H1 (cell line): ENCODE results near the gene QRICH2. TPM values are rescaled to one million over a fixed set of nuclear protein-coding genes. Genes with fewer than 3 reads are reported as not detected.

Source experiments
- CTCF ChIA-PET: fragments of 300-600 bp; sonication (Branson Sonifier 250); formaldehyde crosslinking; loops from one replicate; lab custom pipeline; 2021; ENCODE audit not compliant: partially characterized antibody; lab: Charles Lee
- POLR2A ChIA-PET: fragments of 300-600 bp; sonication (Branson Sonifier 250); formaldehyde crosslinking; loops from one replicate; lab custom pipeline; 2021; ENCODE audit warnings: inconsistent platforms; ENCODE audit not compliant: partially characterized antibody; lab: Charles Lee
- DNase-seq, 2 experiments: peaks; one replicate each; pipeline versions ENCODE4 v3.0.0 to v3.0.0-alpha.2; 2010 to 2022; ENCODE audit warnings: low spot score in 2 of 2, low read depth in 1 of 2, mixed read lengths in 1 of 2
- FAIRE-seq: peaks from 2 replicates; lab custom pipeline; 2011; peaks lifted over from hg19 to GRCh38; lab: Jason Lieb, UNC
- H2AFZ ChIP-seq: 2 replicates; pipeline ENCODE4 v1.8.1; 2012; ENCODE audit warnings: low read length, inconsistent platforms
- H2AK5ac ChIP-seq: 2 replicates; pipeline ENCODE4 v1.6.1; 2013; ENCODE audit warnings: low read depth, low read length
- H2BK120ac ChIP-seq: replicated peaks from 2 replicates; pipeline ENCODE3; 2013; ENCODE audit warnings: low read depth, low read length, inconsistent platforms
- H2BK12ac ChIP-seq: 2 replicates; pipeline ENCODE4 v1.6.1; 2013; ENCODE audit warnings: low read depth, low read length
- H2BK15ac ChIP-seq: 2 replicates; pipeline ENCODE4 v1.6.1; 2013; ENCODE audit warnings: low read length
- H2BK20ac ChIP-seq: 2 replicates; pipeline ENCODE4 v1.6.1; 2013; ENCODE audit warnings: low read length
- H2BK5ac ChIP-seq: 2 replicates; pipeline ENCODE4 v1.6.1; 2013; ENCODE audit warnings: low read depth, low read length
- H3K14ac ChIP-seq: 2 replicates; pipeline ENCODE4 v1.6.1; 2013; ENCODE audit warnings: inconsistent platforms; ENCODE audit not compliant: insufficient read length
- H3K18ac ChIP-seq: 2 replicates; pipeline ENCODE4 v1.6.1; 2013; ENCODE audit warnings: low read length; ENCODE audit errors: extremely low read depth
- H3K23ac ChIP-seq: 2 replicates; pipeline ENCODE4 v1.6.1; 2013; ENCODE audit warnings: inconsistent platforms; ENCODE audit not compliant: insufficient read length
- H3K23me2 ChIP-seq: 2 replicates; pipeline ENCODE4 v1.6.1; 2013; ENCODE audit warnings: low read depth, low read length
- H3K27ac ChIP-seq: 2 replicates; pipeline ENCODE4 v1.6.1; 2011; ENCODE audit warnings: low read depth, low read length, inconsistent platforms
- H3K27me3 ChIP-seq, 4 experiments: replicated peaks in 1 of 4; 1 replicate in 1 of 4; 2 replicates in 3 of 4; pipeline versions ENCODE4 v1.6.1 to v1.8.1; 2011 to 2013; ENCODE audit warnings: low read length in 3 of 4, mild to moderate bottlenecking in 3 of 4, inconsistent platforms in 2 of 4, mixed read lengths in 2 of 4, moderate library complexity in 1 of 4; ENCODE audit not compliant: control insufficient read depth in 3 of 4, insufficient read depth in 3 of 4; ENCODE audit errors: extremely low read depth in 1 of 4
- H3K36me3 ChIP-seq, 4 experiments: 2 replicates each; pipeline versions ENCODE4 v1.6.1 to v1.8.1; 2011 to 2013; ENCODE audit warnings: mild to moderate bottlenecking in 4 of 4, low read length in 3 of 4, moderate library complexity in 2 of 4, control low read depth in 1 of 4, inconsistent platforms in 1 of 4; ENCODE audit not compliant: insufficient read depth in 4 of 4, control insufficient read depth in 2 of 4
- H3K4ac ChIP-seq: replicated peaks from 2 replicates; pipeline ENCODE3; 2013; ENCODE audit warnings: low read length, low read depth, mixed read lengths, inconsistent platforms; ENCODE audit not compliant: insufficient read length
- H3K4me1 ChIP-seq, 4 experiments: replicated peaks in 1 of 4; 1 replicate in 1 of 4; 2 replicates in 3 of 4; pipeline versions ENCODE4 v1.6.1 to v1.8.1; 2011 to 2013; ENCODE audit warnings: low read length in 3 of 4, inconsistent platforms in 2 of 4, mixed read lengths in 1 of 4; ENCODE audit not compliant: insufficient read depth in 4 of 4, control insufficient read depth in 3 of 4
- H3K4me2 ChIP-seq, 2 experiments: 2 replicates each; pipeline versions ENCODE4 v1.6.1 to v1.8.1; 2011 to 2013; ENCODE audit warnings: low read depth in 2 of 2, low read length in 2 of 2, control low read depth in 1 of 2, inconsistent platforms in 1 of 2, mild to moderate bottlenecking in 1 of 2; ENCODE audit not compliant: insufficient read depth in 1 of 2
- H3K4me3 ChIP-seq, 4 experiments: fragments of 200-600, 300-600 bp in 1 of 4; sonication (generic), shearing (Covaris generic), sonication (Bioruptor Twin) in 1 of 4; 2 replicates each; pipeline versions ENCODE4 v1.5.1 to v1.8.1; 2011 to 2016; ENCODE audit warnings: low read length in 4 of 4, low read depth in 3 of 4, control low read depth in 2 of 4, inconsistent platforms in 2 of 4, mild to moderate bottlenecking in 2 of 4, mixed read lengths in 1 of 4, moderate library complexity in 1 of 4; ENCODE audit not compliant: insufficient read depth in 2 of 4; ENCODE audit errors: extremely low read depth in 1 of 4
- H3K56ac ChIP-seq: replicated peaks from 2 replicates; pipeline ENCODE3; 2013; ENCODE audit warnings: low read depth, mild to moderate bottlenecking, mixed read lengths, low read length, inconsistent platforms; ENCODE audit not compliant: insufficient read length
- H3K79me1 ChIP-seq: 2 replicates; pipeline ENCODE4 v1.6.1; 2013; ENCODE audit warnings: low read depth, low read length, control low read depth
- H3K79me2 ChIP-seq, 2 experiments: 2 replicates each; pipeline versions ENCODE4 v1.6.1 to v1.8.1; 2012 to 2013; ENCODE audit warnings: low read length in 2 of 2, mild to moderate bottlenecking in 2 of 2, inconsistent platforms in 1 of 2; ENCODE audit not compliant: insufficient read depth in 2 of 2, control insufficient read depth in 1 of 2
- H3K9ac ChIP-seq, 4 experiments: replicated peaks in 1 of 4; 1 replicate in 1 of 4; 2 replicates in 3 of 4; pipeline versions ENCODE4 v1.6.1 to v1.8.1; 2011 to 2013; ENCODE audit warnings: low read depth in 3 of 4, low read length in 3 of 4, control low read depth in 2 of 4, mild to moderate bottlenecking in 2 of 4, moderate library complexity in 2 of 4, inconsistent platforms in 1 of 4; ENCODE audit errors: extremely low read depth in 1 of 4
- H3K9me3 ChIP-seq, 2 experiments: 2 replicates each; pipeline versions ENCODE4 v1.6.1 to v1.8.1; 2012 to 2013; ENCODE audit warnings: mild to moderate bottlenecking in 2 of 2, moderate library complexity in 2 of 2, control low read depth in 1 of 2, inconsistent platforms in 1 of 2, low read depth in 1 of 2, low read length in 1 of 2, mixed read lengths in 1 of 2; ENCODE audit not compliant: insufficient read depth in 2 of 2
- H4K20me1 ChIP-seq, 2 experiments: replicated peaks in 1 of 2; 2 replicates each; pipeline versions ENCODE3 to v1.8.1; 2011 to 2013; ENCODE audit warnings: inconsistent platforms in 2 of 2, low read length in 2 of 2, mild to moderate bottlenecking in 1 of 2; ENCODE audit not compliant: insufficient read depth in 2 of 2, control insufficient read depth in 1 of 2
- H4K5ac ChIP-seq: 2 replicates; pipeline ENCODE4 v1.6.1; 2013; ENCODE audit warnings: low read length, low read depth, mixed read lengths, inconsistent platforms; ENCODE audit not compliant: insufficient read length
- H4K8ac ChIP-seq: 2 replicates; pipeline ENCODE4 v1.8.0; 2013; ENCODE audit warnings: mild to moderate bottlenecking, moderate library complexity, low read length, inconsistent platforms; ENCODE audit not compliant: insufficient read depth; ENCODE audit errors: extremely low read depth
- H4K91ac ChIP-seq: replicated peaks from 2 replicates; pipeline ENCODE3; 2013; ENCODE audit warnings: low read length, mixed read lengths, inconsistent platforms; ENCODE audit not compliant: insufficient read length
- BCL11A ChIP-seq, 2 experiments: IDR thresholded peaks; one replicate each; pipeline ENCODE4 v1.6.1; 2011; ENCODE audit warnings: low read depth in 2 of 2, low read length in 2 of 2, mild to moderate bottlenecking in 2 of 2
- CEBPB ChIP-seq: IDR thresholded peaks from 2 replicates; pipeline ENCODE4 v1.6.1; 2012; ENCODE audit warnings: low read depth, low read length
- CREB1 ChIP-seq: IDR thresholded peaks from 2 replicates; pipeline ENCODE4 v1.6.1; 2012; ENCODE audit warnings: inconsistent platforms
- KDM1A ChIP-seq: fragments of 200-600, 300-600 bp; sonication (generic); IDR thresholded peaks from 2 replicates; pipeline ENCODE4 v1.7.1; 2016; ENCODE audit warnings: mild to moderate bottlenecking, low read length, borderline replicate concordance
- NANOG ChIP-seq: IDR thresholded peaks from 2 replicates; pipeline ENCODE4 v1.6.1; 2011; ENCODE audit warnings: low read length, low read depth, mild to moderate bottlenecking, inconsistent platforms; ENCODE audit not compliant: insufficient read depth, poor library complexity, severe bottlenecking
- NRF1 ChIP-seq: IDR thresholded peaks from 2 replicates; pipeline ENCODE4 v1.6.1; 2011; ENCODE audit warnings: mild to moderate bottlenecking, low read depth, low read length, improper control_type of control experiment
- SRF ChIP-seq: IDR thresholded peaks from 2 replicates; pipeline ENCODE4 v1.6.1; 2011; ENCODE audit warnings: mild to moderate bottlenecking, low read depth, low read length, moderate library complexity
- TBP ChIP-seq: IDR thresholded peaks from 2 replicates; pipeline ENCODE4 v1.6.1; 2011; ENCODE audit warnings: low read depth, low read length, improper control_type of control experiment
- WGBS, 2 experiments: shearing (Covaris generic) in 1 of 2; methylation state at CpG; one replicate each; pipeline versions ENCODE4 v1.1.6 to v1.1.7; 2013 to 2015; ENCODE audit warnings: low lambda C conversion rate in 2 of 2, mixed read lengths in 2 of 2, inconsistent platforms in 1 of 2, low coverage in 1 of 2, missing lambda C conversion rate in 1 of 2; ENCODE audit not compliant: insufficient replicate concordance in 2 of 2, insufficient coverage in 1 of 2, insufficient read length in 1 of 2; ENCODE audit errors: extremely low coverage in 1 of 2, missing lambda C conversion rate in 1 of 2; 5-methylcytosine and 5-hydroxymethylcytosine counted together
- polyA plus RNA-seq, 7 experiments: library from polyadenylated mRNA; depleted of rRNA in 3 of 7; stranded (reverse) in 5 of 7; unstranded in 2 of 7; fragments of >200 nt in 5 of 7; fragments of 200-250 nt in 2 of 7; gene quantifications; 1 replicate in 5 of 7; 2 replicates in 1 of 7; 4 replicates in 1 of 7; pipeline versions ENCODE4 v1.2.1 to v1.2.3, GENCODE V29; 2011 to 2013; ENCODE audit warnings: missing spikeins in 2 of 7, mixed read lengths in 2 of 7
- total RNA-seq: library from RNA; stranded (reverse); fragmentation: NEBNext Ultra II Directional; extraction: Animal tissue kit (Norgen Biotek cat#: 25700); gene quantifications from 2 replicates; pipeline ENCODE4 v1.2.1, GENCODE V29; 2021
- TF ChIP-seq, protein P1 (sequence below): IDR thresholded peaks from 2 replicates; pipeline ENCODE4 v1.6.1; 2012; ENCODE audit warnings: low read length, inconsistent platforms
- TF ChIP-seq, protein P2 (sequence below), 3 experiments: IDR thresholded peaks; 1 replicate in 2 of 3; 2 replicates in 1 of 3; pipeline versions ENCODE4 v1.5.1 to v1.6.1; 2011; ENCODE audit warnings: low read length in 3 of 3, mild to moderate bottlenecking in 3 of 3, inconsistent platforms in 2 of 3, low read depth in 1 of 3, moderate library complexity in 1 of 3; ENCODE audit not compliant: insufficient read depth in 1 of 3; ENCODE audit errors: control extremely low read depth in 1 of 3

The QRICH2 gene
- total and polyA plus RNA-seq, 2 of the 8 experiments (the other 6 are each of a cell fraction or from before 2014, with no cell fraction given), result 2.8 to 3.8 TPM

DNA sequence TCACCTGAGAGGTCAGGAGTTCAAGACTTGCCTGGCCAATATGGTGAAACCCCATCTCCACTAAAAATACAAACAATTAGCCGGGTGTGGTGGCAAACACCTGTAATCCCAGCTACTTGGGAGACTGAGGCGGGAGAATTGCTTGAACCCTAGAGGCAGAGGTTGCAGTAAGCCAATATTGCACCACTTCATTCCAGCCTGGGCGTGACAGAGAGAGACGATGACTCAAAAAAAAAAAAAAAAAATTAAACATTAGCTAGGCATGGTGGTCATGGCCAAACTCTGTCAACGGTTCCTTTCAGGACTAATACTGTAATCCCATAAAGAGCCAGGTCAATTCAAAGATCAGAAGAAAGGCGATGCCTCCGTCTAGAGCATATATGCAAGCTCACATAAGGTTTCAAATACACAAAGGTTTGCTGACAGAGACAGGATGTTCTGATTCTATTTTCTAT lies 70.2 kb downstream of the QRICH2 start:
- ChIA-PET CTCF (interaction anchor here (0.5 to 2.4 kb wide), 7 partner anchors 35 to 434 kb away, joined by 3 to 19 read pairs (median 4); no protein-coding TSS in a partner anchor), POLR2A (interaction anchor here (1.1 kb wide), 1 partner anchor 43 kb away, joined by 3 read pairs; no protein-coding TSS in a partner anchor)
- H4K91ac ChIP-seq, result no peak overlapping the region
- no peaks in the 10 kb centered on the region for H3K9me3 ChIP-seq
- no peak overlapping the region for H3K27ac ChIP-seq
- no peak overlapping the region for H2AFZ ChIP-seq
- no peak overlapping the region for H2BK12ac ChIP-seq
- H3K4me2 ChIP-seq, result no peak overlapping the region
- peaks cover 11% of the 10 kb centered on the region for H3K23me2 ChIP-seq
- 86% methylated on average over 7 of the region's 7 CpGs; no CpG with 5 or more reads in 1 of the 2 experiments for WGBS, 2 experiments
- peaks cover 0 to 6% (median 4%) of the 10 kb centered on the region in 4 experiments; a peak in 5 of 7 replicates for H3K4me1 ChIP-seq
- no peak overlapping the region for H3K9ac ChIP-seq
- no peak overlapping the region for H2BK15ac ChIP-seq
- no peak for FAIRE-seq
- no peak overlapping the region for H2BK120ac ChIP-seq
- no peak overlapping the region for H3K23ac ChIP-seq
- H3K56ac ChIP-seq, result no peak overlapping the region
- no peaks in the 10 kb centered on the region for H4K20me1 ChIP-seq
- no peak overlapping the region for H4K5ac ChIP-seq
- H3K79me2 ChIP-seq, result 0 out of 4 replicates have a peak, but pooled peaks cover 0 to 2% of the 10 kb centered on the region in 2 experiments
- H3K4ac ChIP-seq, result no peak overlapping the region
- no peak overlapping the region for H3K18ac ChIP-seq
- no peak overlapping the region for H2AK5ac ChIP-seq
- H2BK5ac ChIP-seq, result no peak overlapping the region
- H3K27me3 ChIP-seq, result peaks cover 5 to 42% (median 31%) of the 10 kb centered on the region in 4 experiments
- DNase-seq, result no peak
- H3K14ac ChIP-seq, result no peak overlapping the region
- no peaks in the 10 kb centered on the region for H3K79me1 ChIP-seq
- H3K4me3 ChIP-seq, result no peak overlapping the region
- H2BK20ac ChIP-seq, result no peak overlapping the region
- H3K36me3 ChIP-seq, result no peaks in the 10 kb centered on the region
- no peak overlapping the region for H4K8ac ChIP-seq
- no peak for TF ChIP-seq KDM1A
- TF ChIP-seq BCL11A (IDR thresholded peaks at IDR 0.05; ENCODE audit: low read depth in 2 of 2, low read length in 2 of 2), result no peak
- no peak for TF ChIP-seq TBP
- TF ChIP-seq, protein P1, sequence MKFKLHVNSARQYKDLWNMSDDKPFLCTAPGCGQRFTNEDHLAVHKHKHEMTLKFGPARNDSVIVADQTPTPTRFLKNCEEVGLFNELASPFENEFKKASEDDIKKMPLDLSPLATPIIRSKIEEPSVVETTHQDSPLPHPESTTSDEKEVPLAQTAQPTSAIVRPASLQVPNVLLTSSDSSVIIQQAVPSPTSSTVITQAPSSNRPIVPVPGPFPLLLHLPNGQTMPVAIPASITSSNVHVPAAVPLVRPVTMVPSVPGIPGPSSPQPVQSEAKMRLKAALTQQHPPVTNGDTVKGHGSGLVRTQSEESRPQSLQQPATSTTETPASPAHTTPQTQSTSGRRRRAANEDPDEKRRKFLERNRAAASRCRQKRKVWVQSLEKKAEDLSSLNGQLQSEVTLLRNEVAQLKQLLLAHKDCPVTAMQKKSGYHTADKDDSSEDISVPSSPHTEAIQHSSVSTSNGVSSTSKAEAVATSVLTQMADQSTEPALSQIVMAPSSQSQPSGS, result no peak
- TF ChIP-seq CREB1, result no peak
- no peak for TF ChIP-seq NANOG
- TF ChIP-seq, protein P2, sequence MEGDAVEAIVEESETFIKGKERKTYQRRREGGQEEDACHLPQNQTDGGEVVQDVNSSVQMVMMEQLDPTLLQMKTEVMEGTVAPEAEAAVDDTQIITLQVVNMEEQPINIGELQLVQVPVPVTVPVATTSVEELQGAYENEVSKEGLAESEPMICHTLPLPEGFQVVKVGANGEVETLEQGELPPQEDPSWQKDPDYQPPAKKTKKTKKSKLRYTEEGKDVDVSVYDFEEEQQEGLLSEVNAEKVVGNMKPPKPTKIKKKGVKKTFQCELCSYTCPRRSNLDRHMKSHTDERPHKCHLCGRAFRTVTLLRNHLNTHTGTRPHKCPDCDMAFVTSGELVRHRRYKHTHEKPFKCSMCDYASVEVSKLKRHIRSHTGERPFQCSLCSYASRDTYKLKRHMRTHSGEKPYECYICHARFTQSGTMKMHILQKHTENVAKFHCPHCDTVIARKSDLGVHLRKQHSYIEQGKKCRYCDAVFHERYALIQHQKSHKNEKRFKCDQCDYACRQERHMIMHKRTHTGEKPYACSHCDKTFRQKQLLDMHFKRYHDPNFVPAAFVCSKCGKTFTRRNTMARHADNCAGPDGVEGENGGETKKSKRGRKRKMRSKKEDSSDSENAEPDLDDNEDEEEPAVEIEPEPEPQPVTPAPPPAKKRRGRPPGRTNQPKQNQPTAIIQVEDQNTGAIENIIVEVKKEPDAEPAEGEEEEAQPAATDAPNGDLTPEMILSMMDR (IDR thresholded peaks at IDR 0.05; ENCODE audit: control extremely low read depth in 1 of 3, insufficient read depth in 1 of 3, low read depth in 1 of 3, low read length in 3 of 3), result no peak
- no peak for TF ChIP-seq NRF1
- no peak for TF ChIP-seq CEBPB
- no peak for TF ChIP-seq SRF
